K562 (cell line): ENCODE results near the gene UCK1. TPM values are rescaled to one million over a fixed set of nuclear protein-coding genes. Genes with fewer than 3 reads are reported as not detected.

Experiments
- ATAC-seq: fragments of 200-7000 bp; cut with Tn5 transposase; 3 replicates; pipeline ENCODE4 v1.9.1; 2020; ENCODE audit warnings: moderate library complexity
- BruUV-seq: library from RNA; stranded (reverse); fragments of 400-500 nt; replicated peaks from 2 replicates; lab custom pipeline; 2021; lab: Mats Ljungman, UMichigan
- CTCF ChIA-PET: fragments of 300-600 bp; formaldehyde crosslinking; extraction: SDS; loops from one replicate; lab custom pipeline; 2021; ENCODE audit warnings: low intra/inter-chr PET ratio; lab: Yijun Ruan, JAX
- POLR2A ChIA-PET: fragments of 300-600, 350-650 bp; sonication (Branson Sonifier 250); formaldehyde crosslinking; extraction: SDS; loops from one replicate; lab custom pipeline; 2021; ENCODE audit warnings: antibody characterized with exemption, inconsistent platforms; lab: Yijun Ruan, JAX
- DNase-seq, 4 experiments: peaks; one replicate each; pipeline versions ENCODE4 v3.0.0 to v3.0.0-alpha.2; 2011 to 2018; ENCODE audit warnings: low spot score in 3 of 4, mixed read lengths in 3 of 4; ENCODE audit errors: extremely low read depth in 1 of 4
- FAIRE-seq: peaks from 2 replicates; lab custom pipeline; 2011; peaks lifted over from hg19 to GRCh38; lab: Jason Lieb, UNC
- H2AFZ ChIP-seq: 2 replicates; pipeline ENCODE4 v1.6.0; 2011; ENCODE audit warnings: low read depth, low read length, control low read depth, inconsistent platforms
- H3K27ac ChIP-seq: fragments of 200-600 bp; 3 replicates; pipeline ENCODE4 v1.8.0; 2011; ENCODE audit warnings: low read depth, mild to moderate bottlenecking, control low read depth, inconsistent platforms, low read length, moderate library complexity, mixed read lengths; ENCODE audit errors: extremely low read depth
- H3K27me3 ChIP-seq, 2 experiments: fragments of 300-600 bp in 1 of 2; 2 replicates in 1 of 2; 3 replicates in 1 of 2; pipeline versions ENCODE4 v1.6.0 to v1.8.0; 2011; ENCODE audit warnings: inconsistent platforms in 2 of 2, low read length in 2 of 2, mild to moderate bottlenecking in 1 of 2, mixed read lengths in 1 of 2, moderate library complexity in 1 of 2; ENCODE audit not compliant: control insufficient read depth in 2 of 2, insufficient read depth in 2 of 2
- H3K36me3 ChIP-seq: fragments of 300-600 bp; 3 replicates; pipeline ENCODE4 v1.8.0; 2011; ENCODE audit warnings: mild to moderate bottlenecking, low read length, inconsistent platforms; ENCODE audit not compliant: control insufficient read depth, insufficient read depth
- H3K4me1 ChIP-seq, 2 experiments: fragments of 200-600 bp in 1 of 2; replicated peaks in 1 of 2; 2 replicates in 1 of 2; 3 replicates in 1 of 2; pipeline versions ENCODE4 v1.5.1 to v1.8.0; 2011; ENCODE audit warnings: inconsistent platforms in 2 of 2, low read length in 2 of 2, mild to moderate bottlenecking in 1 of 2, mixed read lengths in 1 of 2, moderate library complexity in 1 of 2; ENCODE audit not compliant: control insufficient read depth in 2 of 2, insufficient read depth in 2 of 2
- H3K4me2 ChIP-seq: 2 replicates; pipeline ENCODE4 v1.6.1; 2011; ENCODE audit warnings: low read length, control low read depth, inconsistent platforms, mixed read lengths; ENCODE audit not compliant: insufficient read depth
- H3K4me3 ChIP-seq: fragments of 200-600 bp; sonication (generic), shearing (Covaris generic); 2 replicates; pipeline ENCODE4 v1.5.1; 2016; ENCODE audit warnings: control low read depth, inconsistent platforms
- H3K79me2 ChIP-seq: fragments of 200-600 bp; 3 replicates; pipeline ENCODE4 v1.8.0; 2011; ENCODE audit warnings: low read length, inconsistent platforms; ENCODE audit not compliant: control insufficient read depth, insufficient read depth
- H3K9ac ChIP-seq, 2 experiments: 2 replicates each; pipeline versions ENCODE4 v1.6.0 to v1.6.1; 2011; ENCODE audit warnings: low read depth in 2 of 2, low read length in 2 of 2, control low read depth in 1 of 2, inconsistent platforms in 1 of 2, mild to moderate bottlenecking in 1 of 2, mixed read lengths in 1 of 2; ENCODE audit not compliant: insufficient read depth in 1 of 2
- H3K9me1 ChIP-seq: one replicate; pipeline ENCODE4 v1.6.0; 2011; ENCODE audit warnings: inconsistent platforms, mild to moderate bottlenecking, low read length, moderate library complexity; ENCODE audit not compliant: control insufficient read depth, insufficient read depth
- H3K9me3 ChIP-seq: replicated peaks from 2 replicates; pipeline ENCODE4 v1.5.1; 2011; ENCODE audit warnings: low read depth, low read length, inconsistent platforms; ENCODE audit not compliant: control insufficient read depth, insufficient read depth
- H4K20me1 ChIP-seq: replicated peaks from 2 replicates; pipeline ENCODE4 v1.6.1; 2011; ENCODE audit warnings: low read length, inconsistent platforms, mixed read lengths; ENCODE audit not compliant: control insufficient read depth, insufficient read depth
- CTBP1 ChIP-seq: fragments of 450-650 bp; IDR thresholded peaks from 2 replicates; pipeline ENCODE4 v1.6.1; 2016; ENCODE audit warnings: borderline replicate concordance
- ETV1 ChIP-seq: fragments of 450-650 bp; conservative IDR thresholded peaks from 2 replicates; pipeline ENCODE4 v1.6.1; 2016; ENCODE audit warnings: missing genetic modification characterization, control low read depth, low read depth, missing compliant biosample characterization
- GATAD2A ChIP-seq: fragments of 450-650 bp; IDR thresholded peaks from 2 replicates; pipeline ENCODE4 v1.6.1; 2017
- GTF2A2 ChIP-seq: IDR thresholded peaks from 2 replicates; pipeline ENCODE4 v1.6.1; 2016; ENCODE audit warnings: mild to moderate bottlenecking, missing genetic modification characterization, missing compliant biosample characterization
- HNRNPK ChIP-seq: fragments of 200-400 bp; formaldehyde crosslinking; IDR thresholded peaks from one replicate; pipeline ENCODE4 v1.6.1; 2018; ENCODE audit warnings: mild to moderate bottlenecking, low read depth, low read length; ENCODE audit not compliant: poor library complexity, severe bottlenecking
- NFRKB ChIP-seq: fragments of 450-650 bp; IDR thresholded peaks from 2 replicates; pipeline ENCODE4 v1.6.1; 2016; ENCODE audit warnings: low read depth
- PHTF2 ChIP-seq: fragments of 250-450 bp; sonication (Bioruptor Pico); IDR thresholded peaks from 2 replicates; pipeline ENCODE4 v1.5.0; 2021; ENCODE audit warnings: mild to moderate bottlenecking
- SP1 ChIP-seq: sonication (generic); formaldehyde crosslinking; IDR thresholded peaks from 2 replicates; pipeline ENCODE4 v1.8.1; 2022; ENCODE audit warnings: mild to moderate bottlenecking, missing genetic modification reagents
- TRIM25 ChIP-seq: fragments of 450-650 bp; IDR thresholded peaks from 2 replicates; pipeline ENCODE4 v1.7.0; 2016; ENCODE audit warnings: borderline replicate concordance
- ZC3H8 ChIP-seq: fragments of 450-650 bp; IDR thresholded peaks from 2 replicates; pipeline ENCODE4 v1.6.1; 2017
- ZNF134 ChIP-seq: fragments of 250-450 bp; sonication (Bioruptor Pico); conservative IDR thresholded peaks from 2 replicates; pipeline ENCODE4 v1.4.0; 2020
- ZNF217 ChIP-seq: sonication (generic); formaldehyde crosslinking; IDR thresholded peaks from 2 replicates; pipeline ENCODE4 v1.8.0; 2022; ENCODE audit warnings: mild to moderate bottlenecking, missing genetic modification reagents
- ZNF23 ChIP-seq: fragments of 250-450 bp; sonication (Bioruptor Pico); IDR thresholded peaks from 2 replicates; pipeline ENCODE4 v1.4.0; 2020; ENCODE audit warnings: mild to moderate bottlenecking
- ZNF655 ChIP-seq: fragments of 250-450 bp; sonication (Bioruptor Pico); IDR thresholded peaks from 2 replicates; pipeline ENCODE4 v1.5.0; 2021
- WGBS: fragments of 100-300 bp; shearing (Covaris generic); methylation state at CpG from one replicate; pipeline ENCODE4 v1.1.6; 2016; ENCODE audit warnings: low coverage, mixed read lengths; ENCODE audit not compliant: insufficient coverage; ENCODE audit errors: missing lambda C conversion rate; 5-methylcytosine and 5-hydroxymethylcytosine counted together
- in situ Hi-C: fragments of 300-500 bp; cut with MboI; formaldehyde crosslinking; loops from 4 replicates; pipeline ENCODE4 v1.15.0; 2018; ENCODE audit warnings: inconsistent platforms, mixed read lengths
- intact Hi-C: fragments of 100-400 bp; cut with micrococcal nuclease; formaldehyde crosslinking; loops from 2 replicates; pipeline ENCODE4 v1.14.2; 2022
- polyA plus RNA-seq, 8 experiments: library from polyadenylated mRNA; depleted of rRNA in 4 of 8; stranded (reverse) in 5 of 8; unstranded in 3 of 8; fragments of >200 nt; fragmentation: Nextera tagmentation in 2 of 8; fragmentation: Illumina TruSeq in 1 of 8; extraction: Ambion mirVana in 2 of 8; extraction: Trizol in 1 of 8; gene quantifications; 2 replicates each; pipeline versions ENCODE4 v1.2.1 to v1.2.3, GENCODE V29; 2011 to 2014; ENCODE audit warnings: inconsistent platforms in 1 of 8, missing spikeins in 1 of 8
- total RNA-seq, 7 experiments: library from RNA; depleted of rRNA in 6 of 7; stranded (reverse); fragments of >200 nt in 6 of 7; fragmentation: Illumina TruSeq in 2 of 7; extraction: Trizol in 2 of 7; gene quantifications; 2 replicates each; pipeline versions ENCODE4 v1.2.1 to v1.2.3, GENCODE V29; 2011 to 2021; ENCODE audit warnings: low replicate concordance in 1 of 7
- TF ChIP-seq, protein P1 (sequence below): fragments of 250-450 bp; sonication (Bioruptor Pico); IDR thresholded peaks from 2 replicates; pipeline ENCODE4 v1.5.0; 2020; ENCODE audit warnings: mild to moderate bottlenecking

Gene UCK1
- total and polyA plus RNA-seq, 9 of the 15 experiments (the other 6 are each of a cell fraction or from before 2014, with no cell fraction given) = 0.27 to 27.5 (median 16.1) TPM

- POLR2A ChIA-PET = interaction anchor here (1.6 kb wide), 1 partner anchor 13 kb away, joined by 3 read pairs; no protein-coding TSS in a partner anchor
- Histone ChIP-seq H3K79me2 (no peaks in the 10 kb centered on the region), H3K27ac (no peak overlapping the region), H3K27me3 (no peaks in the 10 kb centered on the region), H3K9me1 (no peaks in the 10 kb centered on the region), H3K9me3 (no peaks in the 10 kb centered on the region), H3K4me1 (peaks cover 0 to 7% of the 10 kb centered on the region in 2 experiments; a peak in 1 of 5 replicates), H3K36me3 (peaks cover 96% of the 10 kb centered on the region), H3K4me3 (no peak overlapping the region), H3K9ac (no peak overlapping the region), H4K20me1 (no peaks in the 10 kb centered on the region), H2AFZ (no peak overlapping the region), H3K4me2 (no peak overlapping the region)
- FAIRE-seq (no peak), ATAC-seq (no peak), DNase-seq (no peak)
- BruUV-seq = no TSS peak
- TF ChIP-seq NFRKB = no peak
- TF ChIP-seq, protein P1, sequence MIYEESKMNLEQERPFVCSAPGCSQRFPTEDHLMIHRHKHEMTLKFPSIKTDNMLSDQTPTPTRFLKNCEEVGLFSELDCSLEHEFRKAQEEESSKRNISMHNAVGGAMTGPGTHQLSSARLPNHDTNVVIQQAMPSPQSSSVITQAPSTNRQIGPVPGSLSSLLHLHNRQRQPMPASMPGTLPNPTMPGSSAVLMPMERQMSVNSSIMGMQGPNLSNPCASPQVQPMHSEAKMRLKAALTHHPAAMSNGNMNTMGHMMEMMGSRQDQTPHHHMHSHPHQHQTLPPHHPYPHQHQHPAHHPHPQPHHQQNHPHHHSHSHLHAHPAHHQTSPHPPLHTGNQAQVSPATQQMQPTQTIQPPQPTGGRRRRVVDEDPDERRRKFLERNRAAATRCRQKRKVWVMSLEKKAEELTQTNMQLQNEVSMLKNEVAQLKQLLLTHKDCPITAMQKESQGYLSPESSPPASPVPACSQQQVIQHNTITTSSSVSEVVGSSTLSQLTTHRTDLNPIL = no peak
- TF ChIP-seq GATAD2A = no peak
- no peak for TF ChIP-seq ZNF217 (CRISPR knock-in tag)
- TF ChIP-seq CTBP1 = no peak
- TF ChIP-seq HNRNPK = no peak
- TF ChIP-seq GTF2A2 (tag) = no peak
- no peak for TF ChIP-seq ZC3H8
- no peak for TF ChIP-seq ETV1 (tag)
- no peak for TF ChIP-seq TRIM25
- TF ChIP-seq SP1 (CRISPR knock-in tag) = no peak
- no peak for TF ChIP-seq PHTF2 (CRISPR knock-in tag)
- no peak for TF ChIP-seq ZNF23
- TF ChIP-seq ZNF655 (CRISPR knock-in tag) = no peak
- no peak for TF ChIP-seq ZNF134 (CRISPR knock-in tag)
- intact Hi-C loops = loop anchor here (5.0 kb wide), 1 partner anchor 127 kb away; no protein-coding TSS in a partner anchor
- 93% methylated on average over 9 of the region's 10 CpGs for WGBS
- CTCF ChIA-PET = interaction anchor here (1.8 kb wide), 1 partner anchor 129 kb away, joined by 12 read pairs; no protein-coding TSS in a partner anchor
- in situ Hi-C loops = loop anchor here (10.0 kb wide), 1 partner anchor 124 kb away; no protein-coding TSS in a partner anchor
These were observed 52.2 kb downstream of the UCK1 start for GRCh38 chr9:131478911-131479310.
